ENCODE measurements around the gene MAMLD1. TPM values are rescaled to one million over a fixed set of nuclear protein-coding genes. Genes with fewer than 3 reads are reported as not detected.

Gene MAMLD1
- total and polyA plus RNA-seq, 9 of the 15 experiments (the other 6 are each of a cell fraction or from before 2014, with no cell fraction given), result 0.12 to 0.18 TPM; not detected in 7

GRCh38 chrX:150365051-150365989 is 2.2 kb downstream of the MAMLD1 start:
- peak overlapping the region in 1 of 2 experiments; percentile 26; a peak in 2 of 4 replicates for H3K9ac ChIP-seq (ENCODE audit: insufficient read depth in 1 of 2, low read depth in 2 of 2, low read length in 2 of 2)
- peak overlapping the region; percentile 58 for H3K4me2 ChIP-seq (ENCODE audit: insufficient read depth, low read length)
- peak overlapping the region; percentile 7; the same call in 1 of the 2 replicates for H2AFZ ChIP-seq (ENCODE audit: low read depth, low read length)
- in situ Hi-C loops (cut with MboI) (no loop called here), intact Hi-C loops (cut with micrococcal nuclease) (no loop called here)
- no peaks in the 10 kb centered on the region for H4K20me1 ChIP-seq (replicated peaks; ENCODE audit: control insufficient read depth, insufficient read depth, low read length)
- H3K36me3 ChIP-seq (ENCODE audit: control insufficient read depth, insufficient read depth, low read length), result no peaks in the 10 kb centered on the region
- FAIRE-seq (no peak), DNase-seq (ENCODE audit: extremely low read depth in 1 of 4, low spot score in 3 of 4) (peak; percentile 34 to 54 (median 42)), ATAC-seq (peak; percentile 83)
- no peaks in the 10 kb centered on the region for H3K9me3 ChIP-seq (replicated peaks; ENCODE audit: control insufficient read depth, insufficient read depth, low read depth, low read length)
- BruUV-seq (replicated peaks), result no TSS peak
- 9% methylated on average over 11 of the region's 75 CpGs for WGBS (ENCODE audit: insufficient coverage, low coverage, missing lambda C conversion rate)
- H3K27me3 ChIP-seq (ENCODE audit: control insufficient read depth in 2 of 2, insufficient read depth in 2 of 2, low read length in 2 of 2), result peaks cover 0 to 60% of the 10 kb centered on the region in 2 experiments; a peak in 2 of 5 replicates
- H3K4me3 ChIP-seq, result peak overlapping the region; percentile 28; the same call in 1 of the 2 replicates
- POLR2A ChIA-PET, result no interaction called here
- H3K4me1 ChIP-seq (replicated peaks in 1 of 2; ENCODE audit: control insufficient read depth in 2 of 2, insufficient read depth in 2 of 2, low read length in 2 of 2), result peaks cover 0 to 35% of the 10 kb centered on the region in 2 experiments; a peak in 3 of 5 replicates
- CTCF ChIA-PET (ENCODE audit: low intra/inter-chr PET ratio), result no interaction called here
- H3K27ac ChIP-seq (ENCODE audit: extremely low read depth, low read depth, low read length), result no peak overlapping the region
- H3K9me1 ChIP-seq (ENCODE audit: control insufficient read depth, insufficient read depth, low read length), result no peaks in the 10 kb centered on the region
- no peaks in the 10 kb centered on the region for H3K79me2 ChIP-seq (ENCODE audit: control insufficient read depth, insufficient read depth, low read length)
- no peak for TF ChIP-seq GTF2F1 (IDR thresholded peaks at IDR 0.05; ENCODE audit: low read depth, low read length)
- no peak for TF ChIP-seq TRIM28 (IDR thresholded peaks at IDR 0.05)
- no peak for TF ChIP-seq ZBTB8A (IDR thresholded peaks at IDR 0.05; ENCODE audit: partially characterized antibody)
- TF ChIP-seq PTBP1 (IDR thresholded peaks at IDR 0.05; ENCODE audit: low read depth, low read length), result no peak
- TF ChIP-seq MAX (CRISPR knock-in tag; IDR thresholded peaks at IDR 0.05), result no peak
- TF ChIP-seq ZNF551 (CRISPR knock-in tag; IDR thresholded peaks at IDR 0.05), result no peak
- no peak for TF ChIP-seq FOXM1 (IDR thresholded peaks at IDR 0.05; ENCODE audit: low read depth)
- no peak for TF ChIP-seq FOXM1 (CRISPR knock-in tag; IDR thresholded peaks at IDR 0.05; ENCODE audit: low read depth)
- TF ChIP-seq DMBX1 (CRISPR knock-in tag; IDR thresholded peaks at IDR 0.05; ENCODE audit: borderline replicate concordance), result no peak
- no peak for TF ChIP-seq POLR2AphosphoS5 (IDR thresholded peaks at IDR 0.05; ENCODE audit: control insufficient read depth, insufficient read depth, low read depth, low read length)
- 0 out of 4 replicates have a peak, but pooled peaks of 1 of the 2 experiments have one; percentile 36 for TF ChIP-seq RAD21 (CRISPR knock-in tag; conservative IDR thresholded peaks at IDR 0.05 in 1 of 2, IDR thresholded peaks at IDR 0.05 in 1 of 2)
- TF ChIP-seq CTBP1 (IDR thresholded peaks at IDR 0.05; ENCODE audit: borderline replicate concordance), result peak; percentile 48; the same call in 1 of the 2 replicates
- no peak for TF ChIP-seq EZH2 (IDR thresholded peaks at IDR 0.05; ENCODE audit: borderline replicate concordance, low read depth, low read length)
- no peak for TF ChIP-seq MLX (CRISPR knock-in tag; conservative IDR thresholded peaks at IDR 0.05)
- TF ChIP-seq NR2C2 (CRISPR knock-in tag; IDR thresholded peaks at IDR 0.05), result no peak
- no peak for TF ChIP-seq NR2C2 (tag; IDR thresholded peaks at IDR 0.05)
- no peak for TF ChIP-seq CHD2 (IDR thresholded peaks at IDR 0.05; ENCODE audit: low read depth, low read length)
- 0 out of 2 replicates have a peak, but pooled peaks have one; percentile 40 for TF ChIP-seq RB1 (IDR thresholded peaks at IDR 0.05; ENCODE audit: low read depth)
- no peak for TF ChIP-seq MNT (conservative IDR thresholded peaks at IDR 0.05)

Measured in K562 (cell line).